Retinal pigment epithelial cell (primary cell): ENCODE results near the gene C3orf20.
A peak's percentile ranks its signal among the peaks of the same experiment; 100 is the strongest.

Source experiments
- DNase-seq: peaks from one replicate; pipeline ENCODE4 v3.0.0-alpha.2; 2010; ENCODE audit warnings: low read depth
- H3K4me3 ChIP-seq: 2 replicates; pipeline ENCODE4 v1.5.1; 2011; ENCODE audit warnings: mild to moderate bottlenecking, low read length, control low read depth, moderate library complexity
- TF ChIP-seq, protein P1 (sequence below): conservative IDR thresholded peaks from 2 replicates; pipeline ENCODE4 v1.5.1; 2011; ENCODE audit warnings: low read depth, low read length, control low read depth, inconsistent platforms

C3orf20 gene

GRCh38 chr3:14789640-14790285, 114.8 kb downstream of the C3orf20 start:
- H3K4me3 ChIP-seq = no peak overlapping the region
- no peak for DNase-seq
- TF ChIP-seq, protein P1, sequence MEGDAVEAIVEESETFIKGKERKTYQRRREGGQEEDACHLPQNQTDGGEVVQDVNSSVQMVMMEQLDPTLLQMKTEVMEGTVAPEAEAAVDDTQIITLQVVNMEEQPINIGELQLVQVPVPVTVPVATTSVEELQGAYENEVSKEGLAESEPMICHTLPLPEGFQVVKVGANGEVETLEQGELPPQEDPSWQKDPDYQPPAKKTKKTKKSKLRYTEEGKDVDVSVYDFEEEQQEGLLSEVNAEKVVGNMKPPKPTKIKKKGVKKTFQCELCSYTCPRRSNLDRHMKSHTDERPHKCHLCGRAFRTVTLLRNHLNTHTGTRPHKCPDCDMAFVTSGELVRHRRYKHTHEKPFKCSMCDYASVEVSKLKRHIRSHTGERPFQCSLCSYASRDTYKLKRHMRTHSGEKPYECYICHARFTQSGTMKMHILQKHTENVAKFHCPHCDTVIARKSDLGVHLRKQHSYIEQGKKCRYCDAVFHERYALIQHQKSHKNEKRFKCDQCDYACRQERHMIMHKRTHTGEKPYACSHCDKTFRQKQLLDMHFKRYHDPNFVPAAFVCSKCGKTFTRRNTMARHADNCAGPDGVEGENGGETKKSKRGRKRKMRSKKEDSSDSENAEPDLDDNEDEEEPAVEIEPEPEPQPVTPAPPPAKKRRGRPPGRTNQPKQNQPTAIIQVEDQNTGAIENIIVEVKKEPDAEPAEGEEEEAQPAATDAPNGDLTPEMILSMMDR = no peak

GRCh38 chr3:14791343-14791945, 116.5 kb downstream of the C3orf20 start:
- TF ChIP-seq, protein P1 = peak; percentile 76
- H3K4me3 ChIP-seq = no peak overlapping the region
- no peak for DNase-seq

DNA sequence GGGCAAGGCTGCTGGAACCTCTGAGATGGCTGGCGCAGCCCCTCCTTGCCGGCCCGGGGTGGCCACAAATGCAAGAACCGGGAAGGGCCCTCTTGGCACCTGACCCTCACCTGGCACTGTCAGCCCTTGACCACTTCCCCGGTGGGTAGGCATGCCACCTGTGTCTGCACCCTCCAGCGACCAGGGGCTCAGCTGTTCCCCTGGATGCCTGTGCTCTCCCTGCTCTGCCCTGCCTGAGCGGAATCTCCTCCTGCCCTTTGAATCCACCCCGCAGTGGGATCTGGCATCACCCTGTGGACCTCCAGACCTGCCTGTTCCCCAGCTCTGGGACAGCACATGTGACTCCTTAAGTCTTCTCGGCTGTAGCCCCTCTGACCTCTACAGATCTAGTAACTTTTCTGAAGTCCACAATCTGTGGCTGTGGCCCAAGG, 117.8 kb downstream of the C3orf20 start:
- no peak overlapping the region for H3K4me3 ChIP-seq
- TF ChIP-seq, protein P1 = no peak
- DNase-seq = no peak

- DNase-seq = no peak
- no peak overlapping the region for H3K4me3 ChIP-seq
- TF ChIP-seq, protein P1 = no peak
These were observed 118.4 kb downstream of the C3orf20 start for GRCh38 chr3:14793126-14793857.

DNA sequence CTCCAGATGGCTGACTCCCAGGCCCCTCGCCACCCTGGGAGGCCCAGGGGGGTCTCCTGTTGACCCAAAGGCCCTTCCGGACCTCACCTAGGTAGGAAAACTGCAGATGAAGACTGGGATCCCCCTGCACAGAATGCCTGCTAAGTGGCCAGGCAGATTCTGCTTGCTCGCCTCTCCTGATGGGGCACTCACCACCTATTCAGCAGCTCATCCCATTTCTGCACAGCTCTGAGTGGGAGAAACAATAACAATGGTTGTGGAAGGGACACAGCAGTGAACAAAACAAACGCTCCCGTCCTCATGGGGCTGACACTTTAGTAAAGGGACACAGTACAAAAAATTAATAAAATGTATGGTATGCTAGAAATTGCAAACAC, 118.9 kb downstream of the C3orf20 start:
- TF ChIP-seq, protein P1 = no peak
- no peak overlapping the region for H3K4me3 ChIP-seq
- DNase-seq = no peak

DNA sequence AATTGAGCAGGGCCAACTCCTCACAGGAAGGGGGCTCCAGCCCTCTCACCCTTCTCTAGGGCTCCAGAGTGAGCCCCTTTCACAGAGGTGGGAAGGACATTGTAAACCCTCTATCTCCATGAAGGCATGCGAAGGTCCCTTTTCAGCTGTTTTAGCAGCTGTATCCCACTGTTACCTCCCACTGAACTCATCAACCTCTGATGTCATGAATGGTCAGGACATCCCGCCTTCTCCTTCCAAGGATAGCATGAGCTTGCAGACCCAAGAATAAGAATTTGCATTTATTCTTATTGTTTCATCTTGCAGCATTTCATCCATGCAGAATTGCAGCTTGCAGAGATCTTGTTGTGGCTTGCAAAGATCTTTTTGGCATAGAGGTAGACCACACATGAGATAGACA, 119.5 kb downstream of the C3orf20 start:
- H3K4me3 ChIP-seq = no peak overlapping the region
- no peak for DNase-seq
- TF ChIP-seq, protein P1 = no peak
